ENCODE results near the gene LRG1.

Gene LRG1

DNA sequence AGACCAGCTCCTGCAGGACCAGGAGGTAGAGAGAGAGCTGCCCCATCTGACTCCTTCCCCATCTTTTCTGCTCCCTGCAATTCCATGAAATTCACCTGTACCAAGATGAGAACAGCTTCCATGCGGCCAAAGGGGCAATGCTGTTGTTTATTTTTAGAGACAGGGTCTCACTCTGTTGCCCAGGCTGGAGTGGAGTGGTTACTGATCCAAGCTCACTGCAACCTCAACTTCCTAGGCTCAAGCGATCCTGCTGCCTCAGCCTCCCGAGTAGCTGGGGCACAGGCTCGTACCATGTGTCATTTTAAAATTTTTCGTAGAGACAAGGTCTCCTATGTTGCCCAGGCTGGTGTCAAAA lies 18.0 kb downstream of the LRG1 start:
- in situ Hi-C loops (cut with HindIII; ENCODE audit: low sequenced_read_pairs) = no loop called here
- TF ChIP-seq CTCF (IDR thresholded peaks at IDR 0.05; ENCODE audit: low read depth, low read length) = no peak
- H3K4me3 ChIP-seq (ENCODE audit: low read depth, low read length) = no peak overlapping the region

GRCh38 chr19:4521170-4521887 lies 18.5 kb downstream of the LRG1 start:
- TF ChIP-seq CTCF (IDR thresholded peaks at IDR 0.05; ENCODE audit: low read depth, low read length) = no peak
- in situ Hi-C loops (cut with HindIII; ENCODE audit: low sequenced_read_pairs) = no loop called here
- no peak overlapping the region for H3K4me3 ChIP-seq (ENCODE audit: low read depth, low read length)
- no peak for DNase-seq (ENCODE audit: low read depth, low spot score)

More for the DNA sequence above, 18.0 kb downstream of the LRG1 start:
- no peak for DNase-seq (ENCODE audit: low read depth, low spot score)

DNA sequence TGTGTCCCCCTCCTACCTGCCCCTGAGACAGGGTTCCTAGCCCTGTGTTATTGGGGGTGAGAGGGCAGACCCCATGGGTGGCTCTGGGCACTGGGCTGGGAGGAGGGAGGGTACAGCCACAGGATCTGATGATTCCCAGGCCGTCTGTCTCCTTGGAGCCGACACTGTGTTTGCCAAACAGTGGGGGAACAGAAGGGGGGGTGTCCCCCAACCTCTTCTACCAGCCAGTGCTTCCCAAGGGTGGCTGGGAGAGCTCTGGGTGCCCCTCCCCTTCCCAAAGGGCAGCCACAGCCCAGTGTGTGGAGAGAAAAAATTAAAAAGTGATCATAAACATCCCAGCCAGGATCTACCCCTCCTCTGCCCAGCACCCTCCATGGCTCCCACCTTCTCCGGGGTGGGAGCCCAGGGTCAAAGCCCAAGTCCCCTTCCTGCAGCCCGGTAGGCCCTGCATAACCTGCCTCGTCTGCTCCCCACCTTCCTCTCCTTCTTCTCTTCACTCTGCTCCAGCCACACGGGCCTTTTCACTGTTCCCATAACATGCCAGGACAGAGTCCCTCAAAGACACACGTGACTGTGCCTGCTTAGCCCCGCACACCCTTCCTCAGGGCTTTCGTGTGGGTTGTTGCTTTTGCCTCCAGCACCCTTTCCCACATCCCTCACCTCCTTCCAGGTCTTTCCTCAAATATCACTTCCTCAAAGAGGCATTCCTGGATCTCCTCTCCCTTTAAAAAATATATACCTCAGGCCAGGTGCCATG lies 20.1 kb downstream of the LRG1 start:
- no peak for DNase-seq (ENCODE audit: low read depth, low spot score)
- no peak for TF ChIP-seq CTCF (IDR thresholded peaks at IDR 0.05; ENCODE audit: low read depth, low read length)
- H3K4me3 ChIP-seq (ENCODE audit: low read depth, low read length) = no peak overlapping the region
- in situ Hi-C loops (cut with HindIII; ENCODE audit: low sequenced_read_pairs) = no loop called here

DNA sequence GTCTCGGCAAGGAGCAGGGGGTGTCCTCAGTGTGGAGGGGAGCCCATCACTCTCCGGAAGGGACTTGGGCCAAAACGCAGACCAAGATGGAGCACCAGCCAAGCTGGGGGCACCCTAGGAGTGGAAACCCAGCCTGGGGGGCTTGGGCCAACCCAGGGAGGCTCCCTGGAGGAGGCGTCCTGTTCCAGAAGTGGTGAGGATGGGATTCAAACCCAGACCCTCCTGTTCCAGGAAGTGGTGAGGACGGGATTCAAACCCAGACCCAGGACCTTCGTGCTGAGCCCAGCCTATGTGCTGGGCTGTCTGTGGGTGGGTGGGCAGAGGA lies 20.7 kb downstream of the LRG1 start:
- in situ Hi-C loops (cut with HindIII; ENCODE audit: low sequenced_read_pairs) = no loop called here
- TF ChIP-seq CTCF (IDR thresholded peaks at IDR 0.05; ENCODE audit: low read depth, low read length) = no peak
- no peak for DNase-seq (ENCODE audit: low read depth, low spot score)
- no peak overlapping the region for H3K4me3 ChIP-seq (ENCODE audit: low read depth, low read length)

- H3K4me3 ChIP-seq (ENCODE audit: low read depth, low read length) = no peak within 1 kb of the TSS
- no peak for TF ChIP-seq CTCF (IDR thresholded peaks at IDR 0.05; ENCODE audit: low read depth, low read length)
- no peak for DNase-seq (ENCODE audit: low read depth, low spot score)
- in situ Hi-C loops (cut with HindIII; ENCODE audit: low sequenced_read_pairs) = no loop called here
Measured at GRCh38 chr19:4518345-4519171, 21.3 kb downstream of the LRG1 start, which contains the start of gene PLIN4. Gene PLIN4 (minus strand): TSS chr19:4518486. CDS start chr19:4518272, 214 bp downstream.

- in situ Hi-C loops (cut with HindIII; ENCODE audit: low sequenced_read_pairs) = no loop called here
- DNase-seq (ENCODE audit: low read depth, low spot score) = no peak
- no peak for TF ChIP-seq CTCF (IDR thresholded peaks at IDR 0.05; ENCODE audit: low read depth, low read length)
- no peak overlapping the region for H3K4me3 ChIP-seq (ENCODE audit: low read depth, low read length)
Measured at GRCh38 chr19:4517451-4518057, 22.3 kb downstream of the LRG1 start.

Measured in astrocyte of the spinal cord (primary cell).